Stomach smooth muscle (tissue), 2 donors: Measurements from ENCODE around the gene KRT84.

Source experiments
- H3K27ac ChIP-seq: one replicate; pipeline ENCODE4 v1.7.0; 2013; ENCODE audit warnings: mild to moderate bottlenecking, low read length, inconsistent platforms
- H3K27me3 ChIP-seq, 2 donors: one replicate each; pipeline ENCODE4 v1.7.0; 2013; ENCODE audit warnings: low read length in 2 of 2; ENCODE audit not compliant: insufficient read depth in 2 of 2, control insufficient read depth in 1 of 2
- H3K36me3 ChIP-seq, 2 donors: one replicate each; pipeline ENCODE4 v1.7.0; 2013; ENCODE audit warnings: low read length in 2 of 2; ENCODE audit not compliant: control insufficient read depth in 2 of 2, insufficient read depth in 2 of 2
- H3K4me1 ChIP-seq: one replicate; pipeline ENCODE4 v1.7.0; 2013; ENCODE audit warnings: low read length; ENCODE audit not compliant: control insufficient read depth, insufficient read depth
- H3K4me3 ChIP-seq, 2 donors: one replicate each; pipeline ENCODE4 v1.7.0; 2013; ENCODE audit warnings: low read length in 2 of 2
- H3K9ac ChIP-seq, 2 donors: one replicate each; pipeline ENCODE4 v1.7.0; 2013; ENCODE audit warnings: low read length in 2 of 2, mild to moderate bottlenecking in 1 of 2
- H3K9me3 ChIP-seq, 2 donors: one replicate each; pipeline ENCODE4 v1.7.0; 2013; ENCODE audit warnings: low read length in 2 of 2; ENCODE audit not compliant: control insufficient read depth in 2 of 2
- donor health status: healthy.
- donor health status: Pancreatic carcinoma.

Gene KRT84

GRCh38 chr12:52338241-52338960 is 47.1 kb downstream of the KRT84 start:
- no peak overlapping the region for H3K9ac ChIP-seq
- H3K4me1 ChIP-seq = no peaks in the 10 kb centered on the region
- no peak overlapping the region for H3K4me3 ChIP-seq
- H3K9me3 ChIP-seq = peaks cover 4 to 17% of the 10 kb centered on the region in 2 donors
- H3K27me3 ChIP-seq = peaks cover 0 to 5% of the 10 kb centered on the region in 2 donors
- H3K36me3 ChIP-seq = no peaks in the 10 kb centered on the region
- H3K27ac ChIP-seq = no peak overlapping the region

DNA sequence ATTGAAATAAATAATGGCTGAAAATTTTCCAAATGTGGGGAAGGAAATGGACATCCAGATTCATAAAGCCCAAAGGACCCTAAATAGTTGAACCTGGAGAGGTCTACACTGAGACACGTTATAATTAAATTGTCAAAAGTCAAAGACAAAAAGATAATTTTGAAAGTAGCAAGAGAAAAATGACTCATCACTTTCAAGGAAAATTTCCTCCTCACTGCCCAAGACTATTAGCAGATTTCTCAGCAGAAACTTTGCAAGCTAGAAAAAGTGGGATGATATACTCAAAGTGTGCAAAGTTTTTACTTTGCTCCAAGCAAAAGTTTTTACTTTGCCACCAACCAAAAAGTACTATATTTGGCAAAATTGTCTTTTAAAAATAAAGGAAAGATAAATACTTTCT is 48.4 kb downstream of the KRT84 start:
- no peaks in the 10 kb centered on the region for H3K36me3 ChIP-seq
- H3K27me3 ChIP-seq = no peaks in the 10 kb centered on the region
- H3K4me3 ChIP-seq = no peak overlapping the region
- no peak overlapping the region for H3K9ac ChIP-seq
- H3K9me3 ChIP-seq = peaks cover 0 to 9% of the 10 kb centered on the region in 2 donors
- no peaks in the 10 kb centered on the region for H3K4me1 ChIP-seq
- H3K27ac ChIP-seq = no peak overlapping the region

- Histone ChIP-seq H3K27ac (no peak overlapping the region), H3K4me3 (no peak overlapping the region), H3K9me3 (peaks cover 0 to 9% of the 10 kb centered on the region in 2 donors), H3K27me3 (no peaks in the 10 kb centered on the region), H3K36me3 (no peaks in the 10 kb centered on the region), H3K4me1 (no peaks in the 10 kb centered on the region), H3K9ac (no peak overlapping the region)
Measured at GRCh38 chr12:52336641-52337040, 48.8 kb downstream of the KRT84 start.

GRCh38 chr12:52335598-52336262 is 49.7 kb downstream of the KRT84 start:
- Histone ChIP-seq H3K4me1 (no peaks in the 10 kb centered on the region), H3K36me3 (no peaks in the 10 kb centered on the region), H3K9me3 (peaks cover 0 to 9% of the 10 kb centered on the region in 2 donors), H3K4me3 (no peak overlapping the region), H3K27ac (no peak overlapping the region), H3K9ac (no peak overlapping the region), H3K27me3 (peaks cover 0 to 3% of the 10 kb centered on the region in 2 donors)

GRCh38 chr12:52334185-52334584 is 51.3 kb downstream of the KRT84 start:
- Histone ChIP-seq H3K9me3 (peaks cover 0 to 9% of the 10 kb centered on the region in 2 donors), H3K27me3 (peaks cover 0 to 5% of the 10 kb centered on the region in 2 donors), H3K27ac (no peak overlapping the region), H3K9ac (no peak overlapping the region), H3K4me3 (no peak overlapping the region), H3K36me3 (no peaks in the 10 kb centered on the region), H3K4me1 (no peaks in the 10 kb centered on the region)

DNA sequence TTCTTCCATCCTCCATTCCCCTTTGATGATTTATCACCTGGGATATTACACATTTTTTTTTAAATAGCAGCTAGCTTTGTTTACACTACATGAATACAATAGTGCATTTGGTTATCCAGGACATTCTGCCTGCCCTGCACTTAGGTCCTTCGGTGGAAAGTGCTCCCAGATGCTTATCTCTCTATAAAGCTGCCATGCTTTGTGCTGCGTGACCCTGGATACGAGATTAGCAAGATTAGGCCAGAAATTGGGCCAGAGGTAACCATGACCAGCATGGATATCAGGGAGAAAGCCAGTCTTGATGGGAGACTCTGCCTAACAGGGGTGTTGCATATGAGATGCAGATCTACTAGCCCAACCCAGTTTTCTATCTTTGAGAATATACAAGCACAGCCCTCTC is 52.1 kb downstream of the KRT84 start:
- Histone ChIP-seq H3K27ac (no peak overlapping the region), H3K27me3 (peaks cover 0 to 5% of the 10 kb centered on the region in 2 donors), H3K36me3 (no peaks in the 10 kb centered on the region), H3K9ac (no peak overlapping the region), H3K9me3 (peaks cover 0 to 9% of the 10 kb centered on the region in 2 donors), H3K4me3 (no peak overlapping the region), H3K4me1 (no peaks in the 10 kb centered on the region)

- Histone ChIP-seq H3K9me3 (peaks cover 0 to 9% of the 10 kb centered on the region in 2 donors), H3K27ac (no peak overlapping the region), H3K36me3 (no peaks in the 10 kb centered on the region), H3K4me3 (no peak overlapping the region), H3K9ac (no peak overlapping the region), H3K27me3 (peaks cover 0 to 5% of the 10 kb centered on the region in 2 donors), H3K4me1 (no peaks in the 10 kb centered on the region)
Measured at GRCh38 chr12:52332381-52332780, 53.1 kb downstream of the KRT84 start.

- H3K27ac ChIP-seq = no peak overlapping the region
- no peak overlapping the region for H3K4me3 ChIP-seq
- no peaks in the 10 kb centered on the region for H3K4me1 ChIP-seq
- peaks cover 0 to 9% of the 10 kb centered on the region in 2 donors for H3K9me3 ChIP-seq
- no peaks in the 10 kb centered on the region for H3K36me3 ChIP-seq
- H3K9ac ChIP-seq = no peak overlapping the region
- peaks cover 0 to 5% of the 10 kb centered on the region in 2 donors for H3K27me3 ChIP-seq
Measured at GRCh38 chr12:52331833-52332232, 53.6 kb downstream of the KRT84 start.

- no peak overlapping the region for H3K9ac ChIP-seq
- peaks cover 0 to 5% of the 10 kb centered on the region in 2 donors for H3K27me3 ChIP-seq
- peaks cover 0 to 5% of the 10 kb centered on the region in 2 donors for H3K9me3 ChIP-seq
Measured at GRCh38 chr12:52331039-52331438, 54.4 kb downstream of the KRT84 start.

GRCh38 chr12:52327830-52328500 is 57.5 kb downstream of the KRT84 start:
- Histone ChIP-seq H3K4me3 (no peak overlapping the region), H3K27me3 (peaks cover 0 to 5% of the 10 kb centered on the region in 2 donors), H3K4me1 (no peaks in the 10 kb centered on the region), H3K9ac (no peak overlapping the region), H3K27ac (no peak overlapping the region), H3K36me3 (no peaks in the 10 kb centered on the region), H3K9me3 (no peaks in the 10 kb centered on the region)

More at GRCh38 chr12:52331039-52331438, 54.4 kb downstream of the KRT84 start:
- no peaks in the 10 kb centered on the region for H3K36me3 ChIP-seq
- H3K27ac ChIP-seq = no peak overlapping the region
- H3K4me1 ChIP-seq = no peaks in the 10 kb centered on the region
- H3K4me3 ChIP-seq = no peak overlapping the region
